GM06990 (cell line): ENCODE data around the gene TCTN1.

Source experiments
- DNase-seq: peaks from one replicate; pipeline ENCODE4 v3.0.0-alpha.2; 2011; ENCODE audit not compliant: insufficient read length; ENCODE audit errors: extremely low read depth
- H3K27me3 ChIP-seq: replicated peaks from 2 replicates; pipeline ENCODE4 v1.6.0; 2011; ENCODE audit warnings: low read length; ENCODE audit not compliant: control insufficient read depth, insufficient read depth
- H3K36me3 ChIP-seq: 2 replicates; pipeline ENCODE4 v1.5.1; 2011; ENCODE audit warnings: low read length; ENCODE audit not compliant: control insufficient read depth, insufficient read depth
- H3K4me3 ChIP-seq: replicated peaks from 2 replicates; pipeline ENCODE4 v1.5.1; 2011; ENCODE audit warnings: low read depth, mild to moderate bottlenecking, control low read depth, low read length
- CTCF ChIP-seq: IDR thresholded peaks from 2 replicates; pipeline ENCODE4 v1.5.1; 2011; ENCODE audit warnings: low read length, control low read depth, mild to moderate bottlenecking, inconsistent platforms; ENCODE audit not compliant: insufficient read depth, poor library complexity, severe bottlenecking

The TCTN1 gene

GRCh38 chr12:110693731-110694130 lies 79.8 kb downstream of the TCTN1 start:
- Histone ChIP-seq H3K27me3 (no peaks in the 10 kb centered on the region), H3K4me3 (no peak overlapping the region), H3K36me3 (no peaks in the 10 kb centered on the region)
- no peak for DNase-seq
- no peak for TF ChIP-seq CTCF

- DNase-seq: no peak
Observed at GRCh38 chr12:110694330-110694901, 80.5 kb downstream of the TCTN1 start.

GRCh38 chr12:110696283-110696682 lies 82.4 kb downstream of the TCTN1 start:
- no peaks in the 10 kb centered on the region for H3K27me3 ChIP-seq
- no peak for TF ChIP-seq CTCF
- no peak for DNase-seq
- no peaks in the 10 kb centered on the region for H3K36me3 ChIP-seq
- H3K4me3 ChIP-seq: no peak overlapping the region

More at GRCh38 chr12:110694330-110694901, 80.5 kb downstream of the TCTN1 start:
- Histone ChIP-seq H3K36me3 (no peaks in the 10 kb centered on the region), H3K27me3 (no peaks in the 10 kb centered on the region), H3K4me3 (no peak overlapping the region)
- no peak for TF ChIP-seq CTCF

GRCh38 chr12:110697236-110697635 lies 83.3 kb downstream of the TCTN1 start:
- H3K27me3 ChIP-seq: no peaks in the 10 kb centered on the region
- no peaks in the 10 kb centered on the region for H3K36me3 ChIP-seq
- no peak overlapping the region for H3K4me3 ChIP-seq
- DNase-seq: no peak
- TF ChIP-seq CTCF: no peak

- peak; percentile 77 for DNase-seq
- peak; percentile 83 for TF ChIP-seq CTCF
- Histone ChIP-seq H3K36me3 (no peaks in the 10 kb centered on the region), H3K4me3 (no peak overlapping the region), H3K27me3 (no peaks in the 10 kb centered on the region)
Observed at GRCh38 chr12:110698171-110698902, 84.4 kb downstream of the TCTN1 start.
